Fibroblast of skin of back (primary cell): ENCODE results near the gene CTLA4. TPM values are rescaled to one million over a fixed set of nuclear protein-coding genes. Genes with fewer than 3 reads are reported as not detected.

Source experiments
- DNase-seq: peaks from one replicate; pipeline ENCODE4 v3.0.0-alpha.2; 2013
- polyA plus RNA-seq, 2 experiments: library from polyadenylated mRNA; unstranded; fragments of 120-200 nt; gene quantifications; one replicate each; pipeline ENCODE4 v1.2.1, GENCODE V29; 2013; ENCODE audit not compliant: insufficient read length in 2 of 2

The CTLA4 gene
- not detected for polyA plus RNA-seq (2013, experiment 1 of 2; ENCODE audit: insufficient read length)
- not detected for polyA plus RNA-seq (2013, experiment 2 of 2; ENCODE audit: insufficient read length)

DNA sequence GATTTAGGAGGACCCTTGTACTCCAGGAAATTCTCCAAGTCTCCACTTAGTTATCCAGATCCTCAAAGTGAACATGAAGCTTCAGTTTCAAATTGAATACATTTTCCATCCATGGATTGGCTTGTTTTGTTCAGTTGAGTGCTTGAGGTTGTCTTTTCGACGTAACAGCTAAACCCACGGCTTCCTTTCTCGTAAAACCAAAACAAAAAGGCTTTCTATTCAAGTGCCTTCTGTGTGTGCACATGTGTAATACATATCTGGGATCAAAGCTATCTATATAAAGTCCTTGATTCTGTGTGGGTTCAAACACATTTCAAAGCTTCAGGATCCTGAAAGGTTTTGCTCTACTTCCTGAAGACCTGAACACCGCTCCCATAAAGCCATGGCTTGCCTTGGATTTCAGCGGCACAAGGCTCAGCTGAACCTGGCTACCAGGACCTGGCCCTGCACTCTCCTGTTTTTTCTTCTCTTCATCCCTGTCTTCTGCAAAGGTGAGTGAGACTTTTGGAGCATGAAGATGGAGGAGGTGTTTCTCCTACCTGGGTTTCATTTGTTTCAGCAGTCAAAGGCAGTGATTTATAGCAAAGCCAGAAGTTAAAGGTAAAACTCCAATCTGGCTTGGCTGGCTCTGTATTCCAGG, at the start of gene CTLA4:
TSS of gene CTLA4 (plus strand) at position 211 of the 640 bp plus-strand sequence. CDS start at position 383, 172 bp downstream.
- no peak for DNase-seq

DNA sequence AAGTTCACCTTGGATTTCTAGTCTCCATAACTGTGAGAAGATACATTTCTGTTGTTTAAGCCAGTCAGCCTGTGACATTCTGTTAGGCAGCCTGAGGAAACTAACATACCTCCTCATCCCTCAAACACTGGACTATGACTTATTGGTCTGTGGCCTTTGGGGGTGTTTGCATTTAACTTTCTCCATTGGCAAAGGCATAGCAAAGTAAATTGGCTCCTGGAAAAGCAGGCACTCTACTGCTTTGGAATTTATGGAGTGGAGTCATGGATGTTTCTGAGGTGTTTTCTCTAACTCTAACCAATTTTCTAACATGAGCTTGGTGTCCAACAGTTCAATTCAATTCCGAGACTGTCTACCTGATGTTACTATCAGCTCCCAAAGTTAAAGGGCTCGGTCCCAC, 48.9 kb upstream of the CTLA4 start:
- DNase-seq = no peak

DNA sequence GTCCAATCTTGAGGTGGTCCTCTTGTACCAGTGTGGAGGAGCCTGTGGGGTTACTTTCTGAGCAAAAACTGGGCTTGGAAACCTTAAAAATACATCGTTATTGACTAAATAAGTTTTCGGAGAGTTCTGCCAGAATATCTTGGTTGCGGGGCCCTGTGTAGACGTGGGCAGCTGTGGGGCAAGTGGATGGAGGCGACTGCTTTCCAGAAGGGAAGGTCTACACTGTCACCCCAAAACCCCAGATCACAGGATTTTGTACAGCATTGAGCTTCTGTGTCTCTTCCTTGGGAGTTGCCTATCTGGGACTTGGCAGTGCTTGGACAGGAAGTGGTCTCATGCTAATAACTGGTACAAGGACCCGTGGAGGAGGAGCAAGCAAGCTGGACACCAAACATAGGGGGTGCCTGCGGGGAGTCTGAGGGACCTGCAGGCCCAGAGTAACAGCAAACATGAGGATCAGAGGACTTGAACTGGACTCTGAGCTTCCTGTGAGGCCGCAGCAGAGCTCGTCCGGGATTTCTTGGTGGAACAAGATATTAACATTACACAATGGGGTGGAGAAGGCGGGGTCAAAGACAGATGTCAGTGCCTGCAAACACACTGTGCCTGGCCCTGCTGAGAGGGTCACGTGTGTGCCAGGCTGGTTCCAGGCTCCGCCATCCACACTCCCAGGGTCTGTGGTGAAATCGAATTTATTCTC, 48.0 kb upstream of the CTLA4 start:
- no peak for DNase-seq

DNA sequence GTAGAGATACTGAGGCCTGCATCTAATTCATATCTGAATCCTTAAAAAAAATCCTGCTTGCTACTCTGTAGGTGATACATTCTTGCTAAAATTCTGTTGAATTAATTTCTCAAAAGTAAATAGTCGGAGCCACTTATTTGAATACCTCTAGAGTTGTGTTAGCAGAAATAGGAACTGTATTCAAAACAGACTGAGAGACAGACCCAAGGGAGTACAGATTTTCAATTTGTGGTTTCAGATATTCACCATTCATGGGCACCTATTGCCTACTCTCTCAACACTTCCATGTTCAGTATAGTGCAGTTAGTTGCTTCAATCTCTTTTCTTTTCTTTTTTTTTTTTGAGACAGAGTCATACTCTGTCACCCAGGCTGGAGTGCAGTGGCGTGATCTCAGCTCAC, 46.6 kb upstream of the CTLA4 start:
- no peak for DNase-seq

DNA sequence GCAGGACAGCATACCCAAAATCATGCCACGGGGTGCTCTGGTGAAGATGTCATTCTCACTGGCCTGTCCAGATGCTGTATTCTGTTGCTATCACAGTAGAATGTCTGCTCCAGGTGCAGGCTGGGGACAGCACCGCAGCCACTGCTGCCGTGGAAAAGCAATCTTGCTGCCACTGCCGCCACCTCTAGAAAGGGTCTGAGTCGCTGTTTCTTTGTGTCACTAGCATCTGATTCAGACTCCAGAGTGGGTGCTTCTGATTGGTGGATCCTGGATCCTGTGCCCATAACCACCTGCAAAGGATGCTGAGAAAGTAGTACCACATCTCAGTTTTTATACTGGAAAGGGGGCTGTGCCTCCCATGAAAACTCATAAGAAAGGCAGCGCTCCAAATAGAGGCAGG, 45.3 kb upstream of the CTLA4 start:
- DNase-seq = no peak

DNA sequence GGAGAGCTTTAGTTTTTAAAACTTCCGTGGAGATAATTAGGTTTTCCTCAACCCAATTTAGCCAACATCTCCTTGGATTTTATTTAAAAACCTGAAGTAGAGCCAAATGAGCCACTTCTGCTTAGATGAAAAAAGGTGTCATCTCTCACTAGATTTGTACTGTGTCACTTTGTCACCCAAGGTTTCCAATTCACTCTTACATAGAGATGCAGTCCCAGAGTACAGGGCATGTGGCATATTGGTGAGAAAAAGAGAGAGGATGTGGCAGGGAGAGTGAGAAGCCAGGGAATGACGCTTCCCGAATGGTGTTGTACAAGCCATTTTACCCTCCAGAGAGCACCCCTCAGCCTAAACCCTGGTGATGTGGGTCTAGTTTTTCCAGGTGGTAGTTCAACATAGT, 44.4 kb upstream of the CTLA4 start:
- DNase-seq = no peak

DNA sequence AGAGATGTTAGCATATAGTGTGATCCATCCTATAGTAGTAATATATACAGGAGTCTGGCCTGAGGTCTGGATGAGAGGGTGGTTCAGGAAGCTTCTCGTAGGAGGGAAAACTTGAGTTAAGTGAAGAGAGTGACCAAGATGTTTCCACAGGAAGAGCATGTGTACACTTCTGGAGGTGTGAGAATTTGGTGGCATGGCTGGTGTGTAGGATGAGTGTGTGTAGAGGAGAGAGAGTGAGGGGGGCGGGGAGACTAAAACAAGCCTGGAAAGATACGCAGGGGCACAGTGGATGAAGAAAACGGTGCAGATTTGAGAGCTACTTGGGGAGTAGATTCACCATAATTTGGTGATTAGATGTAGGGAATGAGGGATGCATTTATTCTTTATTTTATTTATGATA, 43.5 kb upstream of the CTLA4 start:
- no peak for DNase-seq

DNA sequence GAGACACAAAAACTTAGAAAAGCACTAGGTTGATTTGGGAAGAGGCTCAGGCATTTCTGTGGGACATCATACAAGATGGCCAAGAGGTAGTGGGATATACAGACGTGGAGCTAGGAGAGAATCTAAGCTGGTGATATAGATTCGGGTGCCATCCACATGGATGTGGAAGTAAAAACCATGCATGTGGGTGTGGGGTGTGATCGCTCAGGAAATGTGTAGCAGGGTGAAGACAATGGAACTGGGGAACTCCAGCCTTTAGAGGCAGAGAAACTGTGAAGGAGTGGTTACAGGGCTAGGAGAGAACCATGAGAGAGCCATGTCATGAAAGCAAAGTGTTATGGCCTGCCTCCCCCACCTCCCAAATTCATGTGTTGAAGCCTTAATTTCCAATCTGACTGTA, 43.0 kb upstream of the CTLA4 start:
- no peak for DNase-seq

DNA sequence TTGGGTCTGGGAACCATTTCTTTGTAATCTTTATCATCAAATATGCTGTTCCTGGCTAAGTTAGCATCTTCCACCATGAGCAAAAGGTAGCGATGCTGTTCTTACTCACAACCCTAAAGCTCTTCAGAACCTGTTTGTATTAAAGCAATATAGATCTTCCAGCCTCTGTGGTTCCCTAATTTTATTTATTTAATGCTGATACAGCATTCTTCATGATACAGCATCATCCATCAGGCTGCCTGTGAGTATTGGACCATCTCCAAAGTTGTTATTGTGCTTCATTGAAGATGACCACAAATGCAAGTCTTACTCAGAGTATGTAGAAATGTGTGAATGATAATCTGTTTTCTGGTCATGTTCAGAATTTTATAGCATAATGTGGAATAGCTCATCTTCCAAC, 40.9 kb upstream of the CTLA4 start:
- DNase-seq = no peak

DNA sequence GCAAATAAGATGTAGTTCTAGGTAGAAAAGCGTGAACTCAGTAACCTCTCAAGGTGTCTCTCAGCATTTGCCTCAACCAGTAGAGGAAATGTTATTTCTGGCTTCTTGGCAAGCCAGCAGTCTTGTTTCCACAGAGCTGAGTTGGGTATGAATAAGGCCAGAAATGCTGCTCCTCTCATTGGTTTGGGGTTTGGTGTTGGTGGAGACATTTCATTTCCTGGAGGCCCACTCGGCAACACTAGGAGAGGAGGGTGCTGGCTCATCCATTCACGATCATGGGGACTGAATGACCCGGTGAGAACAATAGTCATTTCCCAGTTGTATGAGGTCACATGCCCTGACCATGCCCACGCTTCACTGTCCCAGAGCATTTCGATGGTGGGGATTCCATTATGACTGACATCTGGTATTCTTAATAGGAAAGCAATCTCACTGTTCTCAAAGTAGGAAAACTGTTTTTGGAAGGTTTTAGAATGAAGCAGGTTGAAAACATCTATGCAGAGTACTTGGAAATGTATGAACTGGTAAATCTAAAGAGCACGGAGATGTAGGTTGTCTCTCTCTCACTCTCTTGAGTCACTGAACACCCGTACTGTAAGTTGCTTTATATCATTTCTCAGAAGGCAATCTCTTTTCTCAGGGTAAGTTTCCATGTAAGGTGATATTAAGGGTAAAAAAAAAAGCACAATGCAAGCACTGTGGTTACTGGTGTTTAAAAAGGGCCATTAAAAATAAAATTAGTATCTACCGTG, 37.1 kb upstream of the CTLA4 start:
- no peak for DNase-seq

DNA sequence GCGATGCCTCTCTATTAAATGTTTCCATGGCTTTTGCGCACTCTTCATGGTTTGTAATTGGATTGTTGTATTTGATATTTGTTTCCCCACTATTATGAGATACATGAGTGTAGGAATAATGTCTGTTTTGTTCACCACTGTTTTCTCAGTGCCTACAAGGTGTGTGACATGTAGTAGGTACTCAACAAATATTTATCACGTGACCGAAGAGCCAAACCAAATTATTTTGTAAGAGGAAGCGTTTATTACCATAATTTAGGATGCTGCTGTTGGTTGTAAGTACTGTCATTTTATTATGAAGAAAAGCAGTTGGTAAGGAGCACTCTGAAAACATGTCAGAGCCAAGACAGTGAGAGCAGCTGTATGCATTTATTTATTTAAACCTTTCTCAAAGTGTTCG, 32.2 kb upstream of the CTLA4 start:
- no peak for DNase-seq

DNA sequence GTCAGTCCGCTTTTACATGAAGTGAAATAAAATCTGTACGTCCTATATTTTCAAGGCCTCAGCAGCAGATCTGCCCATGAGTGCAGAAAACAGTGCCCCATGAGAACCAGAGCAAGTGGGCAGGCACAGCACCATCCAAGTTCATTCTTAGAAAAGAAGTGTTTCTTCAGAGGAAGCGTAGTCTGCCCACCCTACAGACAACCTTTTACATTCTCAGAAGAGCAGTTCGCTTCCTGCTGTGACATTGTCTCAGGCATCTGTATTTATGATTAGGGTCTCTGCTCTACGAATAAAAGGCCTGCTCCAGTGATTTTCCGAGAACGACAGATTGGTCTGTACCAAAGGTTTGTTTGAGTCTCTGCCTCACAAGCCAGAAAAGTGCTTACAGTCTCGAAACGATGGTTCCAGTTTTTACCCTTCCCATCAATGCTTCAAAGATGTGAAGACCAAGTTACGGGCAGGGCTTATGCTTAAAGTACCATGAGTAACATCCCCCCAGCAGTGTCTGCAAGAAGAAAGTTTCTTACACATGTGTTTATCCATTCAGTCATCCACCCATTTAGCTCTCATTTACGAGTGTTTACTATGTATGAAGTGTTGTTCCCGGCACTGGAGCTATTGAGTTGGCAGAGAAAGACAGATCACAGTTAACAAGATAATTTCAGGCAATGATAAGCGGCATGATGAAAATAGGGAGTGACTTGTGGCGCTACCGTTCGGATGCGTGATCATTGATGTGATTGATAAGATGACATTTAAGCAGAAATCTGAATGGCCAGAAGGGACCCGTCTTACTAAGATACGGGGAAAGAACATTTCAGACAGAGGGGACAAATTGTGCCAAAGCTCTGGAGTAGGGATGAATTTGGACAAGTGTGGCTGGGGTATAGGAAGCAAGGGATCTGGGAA, 31.4 kb upstream of the CTLA4 start:
- DNase-seq = no peak

DNA sequence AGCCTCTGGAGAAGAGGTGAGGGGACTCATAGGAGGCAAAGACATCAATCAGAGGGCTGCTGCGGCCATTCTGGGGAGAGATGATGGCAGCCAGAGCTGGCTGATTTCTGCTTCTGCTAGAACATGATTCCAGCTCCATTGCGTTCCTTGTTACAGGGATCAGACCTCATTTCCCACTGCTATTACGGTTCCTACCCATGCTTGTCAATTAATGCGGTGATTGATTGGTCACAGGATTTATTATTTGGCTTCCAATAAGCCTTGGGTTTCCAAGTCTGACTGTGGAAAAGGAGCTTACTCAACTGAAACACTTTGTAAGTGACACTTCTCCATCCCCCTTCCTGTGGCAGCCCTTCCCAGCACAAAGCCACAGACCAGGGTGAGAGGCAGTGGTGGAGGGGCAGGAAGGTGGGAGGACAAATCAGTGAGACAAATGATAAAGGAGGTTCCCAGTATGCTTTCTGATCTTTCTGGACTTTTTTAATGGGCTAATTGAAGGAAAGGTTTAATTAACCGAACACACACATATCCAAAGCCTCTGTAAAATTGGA, 26.8 kb upstream of the CTLA4 start:
- no peak for DNase-seq

DNA sequence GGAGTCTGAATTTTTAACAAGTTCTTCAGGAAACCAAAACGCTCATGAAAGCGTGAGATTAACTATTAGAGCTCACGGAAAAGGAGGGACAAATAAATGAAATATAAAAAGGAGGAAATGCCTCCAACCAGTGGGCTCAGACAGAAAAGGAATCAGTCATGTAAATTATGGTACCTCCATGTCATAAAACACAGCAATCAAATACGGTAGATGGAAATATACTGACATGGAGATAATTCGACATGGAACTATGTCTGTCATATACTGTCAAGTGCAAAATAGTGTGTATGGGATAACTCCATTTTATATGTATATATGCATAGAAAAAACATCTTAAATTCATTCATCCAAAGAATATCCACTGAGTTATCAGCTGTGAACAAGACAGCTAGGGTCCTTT, 25.9 kb upstream of the CTLA4 start:
- no peak for DNase-seq

DNA sequence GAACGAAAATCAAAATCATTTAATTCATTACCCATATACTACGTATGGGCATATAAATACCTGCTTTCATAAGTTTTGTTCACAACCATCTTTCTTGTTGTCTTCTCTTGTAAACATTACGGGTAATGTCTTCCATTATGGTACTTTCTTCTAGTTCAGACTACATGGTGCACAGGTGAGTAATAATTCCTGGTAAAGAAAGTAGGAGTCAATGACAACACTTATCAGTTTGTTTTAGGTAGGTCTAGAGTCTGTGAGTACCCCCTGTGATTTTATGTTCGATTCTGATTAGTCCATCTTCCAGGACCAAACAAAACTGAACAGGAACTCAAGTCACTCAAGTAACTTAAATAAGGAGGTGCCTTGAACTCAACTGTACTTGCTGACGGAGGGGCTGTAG, 25.2 kb upstream of the CTLA4 start:
- DNase-seq = no peak

DNA sequence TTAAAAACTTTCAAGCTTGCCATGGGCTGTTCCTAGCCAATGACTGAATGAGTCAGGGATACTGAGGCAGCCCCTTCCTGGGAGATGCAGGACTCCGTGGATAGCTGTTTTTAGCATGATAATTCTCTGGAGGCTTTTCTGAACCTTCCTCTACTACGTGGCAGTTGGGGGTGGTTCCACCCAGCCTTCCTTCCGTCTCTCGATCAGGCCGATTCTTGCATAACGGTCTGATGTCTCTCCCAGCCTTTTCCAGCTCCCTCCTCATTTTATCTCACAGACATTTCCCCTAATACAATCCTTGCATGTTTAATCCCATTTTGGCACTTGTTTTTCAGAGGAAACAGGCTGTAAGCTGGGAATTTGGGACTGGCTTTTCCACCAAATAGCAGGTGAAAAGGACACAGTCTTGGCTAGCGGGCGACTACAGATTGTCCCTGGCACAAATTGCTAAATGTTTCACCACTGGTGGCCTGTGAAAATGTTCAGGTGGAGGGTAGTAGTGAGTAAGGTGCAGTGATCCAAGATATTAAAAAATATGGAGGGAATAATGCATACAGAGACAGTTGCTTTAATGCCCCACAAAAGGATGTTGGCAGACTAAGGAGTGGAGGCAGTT, 21.0 kb upstream of the CTLA4 start:
- no peak for DNase-seq

DNA sequence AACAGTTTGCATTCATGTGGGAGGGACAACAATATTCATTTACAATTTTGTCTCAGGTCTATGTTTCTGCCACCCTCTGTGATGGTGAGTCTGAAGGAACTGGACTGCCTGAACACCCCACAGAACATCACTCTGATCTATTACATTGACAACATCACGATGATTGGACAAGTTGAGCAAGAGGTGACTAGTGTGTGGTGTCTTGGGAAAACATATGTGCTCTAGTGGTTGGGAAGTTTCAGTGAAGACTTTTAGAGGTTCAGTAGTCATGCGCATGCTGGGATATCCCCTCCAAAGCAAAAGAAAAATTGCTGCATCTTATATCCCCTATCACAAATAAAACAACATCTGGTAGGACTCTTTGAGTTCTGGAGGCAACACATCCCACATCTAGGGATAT, 18.6 kb upstream of the CTLA4 start:
- no peak for DNase-seq

DNA sequence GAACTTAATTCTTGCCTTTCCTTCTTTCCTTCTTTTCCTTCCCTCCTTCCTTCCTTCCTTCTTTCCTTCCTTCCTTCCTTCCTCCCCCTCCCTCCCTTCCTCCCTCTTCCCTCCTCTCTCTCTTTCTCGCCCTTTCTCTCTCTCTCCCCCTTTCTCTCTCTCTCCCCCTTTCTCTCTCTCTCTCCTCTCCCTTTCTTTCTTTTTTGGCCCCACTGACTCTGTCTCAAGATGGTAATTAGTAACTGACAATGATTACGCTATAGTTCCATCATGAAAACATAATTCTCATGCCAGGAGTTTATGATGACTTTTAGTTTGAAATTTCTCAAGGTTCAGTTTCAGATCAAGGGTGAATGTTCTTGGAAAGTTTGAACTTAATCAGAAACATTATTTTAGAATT, 14.8 kb upstream of the CTLA4 start:
- no peak for DNase-seq

DNA sequence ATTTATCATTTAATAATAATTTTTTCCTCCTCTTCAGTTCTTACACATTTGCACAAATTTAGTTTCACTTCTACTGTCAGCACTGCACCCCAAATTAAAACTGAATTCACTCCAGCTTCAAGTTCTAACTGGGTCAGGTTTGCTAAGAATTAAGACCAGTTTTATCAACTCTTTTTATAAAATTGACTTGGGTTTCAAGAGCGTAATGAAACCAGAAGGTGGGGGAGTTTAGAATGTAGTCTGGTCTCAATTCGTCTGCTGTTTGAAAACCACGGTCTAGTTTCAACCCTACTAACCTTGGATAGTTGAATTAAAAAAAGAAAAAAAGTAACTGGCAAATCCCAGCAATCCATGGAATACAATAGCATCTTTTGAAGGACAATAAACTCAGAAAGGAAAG, 14.3 kb upstream of the CTLA4 start:
- DNase-seq = no peak

DNA sequence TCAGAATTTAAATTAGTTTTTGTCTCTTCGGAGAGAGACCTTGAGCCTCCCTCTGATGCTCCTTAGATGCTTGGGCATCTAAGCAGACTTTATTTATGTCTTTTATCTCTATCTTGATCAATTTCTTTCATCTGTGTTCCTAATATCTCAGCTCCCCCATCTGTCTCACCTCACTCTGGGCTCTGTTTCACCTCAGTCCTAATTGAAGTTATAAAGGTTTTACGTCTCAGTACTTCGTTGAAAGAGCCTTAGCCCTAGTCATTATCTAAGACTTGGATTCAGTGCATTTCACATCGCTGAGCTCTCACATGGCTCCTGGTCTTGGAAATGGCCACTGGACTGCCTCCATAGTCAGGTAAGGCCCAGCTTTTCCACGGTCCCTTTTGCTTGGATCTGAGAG, 13.8 kb upstream of the CTLA4 start:
- no peak for DNase-seq

DNA sequence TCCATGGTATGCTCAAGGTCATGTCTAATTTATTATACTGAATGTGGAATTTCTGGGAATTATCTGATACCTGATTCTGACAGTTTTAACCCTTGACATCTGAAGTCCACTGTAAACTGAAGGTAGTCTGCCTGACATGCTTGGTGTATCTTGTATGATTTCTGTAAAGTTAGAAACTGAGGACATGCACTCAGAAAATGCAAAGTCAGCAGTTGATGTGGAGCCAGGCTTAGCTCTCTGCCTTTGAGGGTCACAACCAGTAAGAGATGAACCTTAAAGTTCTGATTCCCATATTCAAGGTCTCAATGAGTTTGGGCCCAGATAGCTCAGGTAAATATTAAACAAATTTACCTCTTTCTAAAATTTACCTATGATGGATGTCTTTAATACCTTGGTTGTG, 12.3 kb upstream of the CTLA4 start:
- DNase-seq = no peak

DNA sequence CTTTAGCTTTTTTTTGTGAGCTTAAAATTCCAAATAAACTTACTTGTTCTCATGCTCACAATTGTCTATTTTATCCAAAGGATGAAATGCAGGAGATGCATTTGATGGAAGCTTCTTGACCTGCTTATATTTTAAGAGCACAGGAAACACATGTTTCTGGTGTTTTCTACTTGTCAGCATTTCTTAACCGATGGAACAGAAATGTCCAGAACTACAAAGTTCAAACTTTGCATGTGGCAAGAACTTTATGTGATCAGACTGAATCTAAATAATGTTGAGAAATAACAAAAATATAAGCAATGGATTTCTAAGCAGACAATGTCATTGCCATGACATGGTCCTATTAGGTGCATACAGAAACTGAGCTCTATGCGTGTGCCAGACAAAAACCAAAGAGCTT, 9.9 kb upstream of the CTLA4 start:
- no peak for DNase-seq
